HepG2 (cell line): ENCODE measurements around the gene DYNC1LI1. TPM values are rescaled to one million over a fixed set of nuclear protein-coding genes. Genes with fewer than 3 reads are reported as not detected.
A peak's percentile ranks its signal among the peaks of the same experiment; 100 is the strongest.

Source experiments
- ATF7 ChIP-seq, 2 experiments: fragments of 450-650 bp in 1 of 2; sonication (generic) in 1 of 2; formaldehyde crosslinking in 1 of 2; IDR thresholded peaks; 2 replicates each; pipeline versions ENCODE4 v1.4.0 to v1.6.1; 2016 to 2020; ENCODE audit warnings: antibody characterized with exemption in 1 of 2, mild to moderate bottlenecking in 1 of 2, missing genetic modification reagents in 1 of 2
- CREB1 ChIP-seq, 2 experiments: fragments of 450-650 bp in 1 of 2; IDR thresholded peaks; 2 replicates each; pipeline ENCODE4 v1.6.1; 2016 to 2017; ENCODE audit warnings: control low read depth in 1 of 2, mild to moderate bottlenecking in 1 of 2, missing compliant biosample characterization in 1 of 2, missing genetic modification characterization in 1 of 2
- CSRNP1 ChIP-seq: sonication (generic); formaldehyde crosslinking; IDR thresholded peaks from 2 replicates; pipeline ENCODE4 v1.8.1; 2023; ENCODE audit warnings: mild to moderate bottlenecking, missing genetic modification reagents
- ELF3 ChIP-seq: IDR thresholded peaks from 2 replicates; pipeline ENCODE4 v1.6.1; 2016; ENCODE audit warnings: missing genetic modification reagents, missing compliant biosample characterization
- GZF1 ChIP-seq: sonication (generic); formaldehyde crosslinking; IDR thresholded peaks from 2 replicates; pipeline ENCODE4 v1.5.1; 2020; ENCODE audit warnings: mild to moderate bottlenecking, missing genetic modification reagents
- HNRNPUL1 ChIP-seq: fragments of 200-400 bp; formaldehyde crosslinking; IDR thresholded peaks from 2 replicates; pipeline ENCODE4 v1.6.1; 2017; ENCODE audit warnings: low read depth, mild to moderate bottlenecking, low read length, moderate library complexity
- MTF2 ChIP-seq: sonication (generic); formaldehyde crosslinking; IDR thresholded peaks from 2 replicates; pipeline ENCODE4 v1.5.0; 2020; ENCODE audit warnings: missing genetic modification reagents, borderline replicate concordance
- NFRKB ChIP-seq: fragments of 450-650 bp; IDR thresholded peaks from 2 replicates; pipeline ENCODE4 v1.6.1; 2017
- NRL ChIP-seq: sonication (generic); formaldehyde crosslinking; IDR thresholded peaks from 2 replicates; pipeline ENCODE4 v1.5.0; 2020; ENCODE audit warnings: missing genetic modification reagents, mild to moderate bottlenecking, moderate library complexity, borderline replicate concordance
- PHB2 ChIP-seq: fragments of 450-650 bp; IDR thresholded peaks from 2 replicates; pipeline ENCODE4 v1.6.1; 2018; ENCODE audit not compliant: partially characterized antibody
- PHF20 ChIP-seq: sonication (generic); formaldehyde crosslinking; IDR thresholded peaks from 2 replicates; pipeline ENCODE4 v1.5.0; 2020; ENCODE audit warnings: mild to moderate bottlenecking, missing genetic modification reagents
- POGZ ChIP-seq: sonication (generic); formaldehyde crosslinking; IDR thresholded peaks from 2 replicates; pipeline ENCODE4 v1.4.0; 2020; ENCODE audit warnings: mild to moderate bottlenecking, missing genetic modification reagents
- RBFOX2 ChIP-seq: fragments of 200-400 bp; formaldehyde crosslinking; IDR thresholded peaks from 2 replicates; pipeline ENCODE4 v1.6.1; 2017; ENCODE audit warnings: low read depth, mild to moderate bottlenecking, low read length
- RBM39 ChIP-seq: fragments of 200-400 bp; formaldehyde crosslinking; IDR thresholded peaks from one replicate; pipeline ENCODE4 v1.6.1; 2018; ENCODE audit warnings: antibody characterized with exemption, mild to moderate bottlenecking, low read depth, low read length; ENCODE audit not compliant: poor library complexity, severe bottlenecking
- SMAD3 ChIP-seq: sonication (generic); formaldehyde crosslinking; IDR thresholded peaks from 2 replicates; pipeline ENCODE4 v1.4.0; 2020; ENCODE audit warnings: missing genetic modification reagents
- TAF1 ChIP-seq: sonication (generic); formaldehyde crosslinking; IDR thresholded peaks from 2 replicates; pipeline ENCODE4 v1.4.0; 2020; ENCODE audit warnings: missing genetic modification reagents
- TMF1 ChIP-seq: sonication (generic); formaldehyde crosslinking; IDR thresholded peaks from 2 replicates; pipeline ENCODE4 v1.8.1; 2022; ENCODE audit warnings: low read depth, missing genetic modification reagents
- ZBTB20 ChIP-seq: sonication (generic); formaldehyde crosslinking; IDR thresholded peaks from 2 replicates; pipeline ENCODE4 v1.8.1; 2023; ENCODE audit warnings: missing genetic modification reagents, low read depth, mild to moderate bottlenecking, borderline replicate concordance
- ZNF224 ChIP-seq: sonication (generic); formaldehyde crosslinking; IDR thresholded peaks from 2 replicates; pipeline ENCODE4 v1.5.0; 2020; ENCODE audit warnings: mild to moderate bottlenecking, missing genetic modification reagents
- ZNF282 ChIP-seq: fragments of 450-650 bp; IDR thresholded peaks from 2 replicates; pipeline ENCODE4 v1.6.1; 2018; ENCODE audit not compliant: partially characterized antibody
- ZNF496 ChIP-seq: sonication (generic); formaldehyde crosslinking; IDR thresholded peaks from 2 replicates; pipeline ENCODE4 v1.8.1; 2023; ENCODE audit warnings: mild to moderate bottlenecking, moderate library complexity, missing genetic modification reagents; ENCODE audit not compliant: insufficient replicate concordance
- polyA plus RNA-seq, 8 experiments: library from polyadenylated mRNA; depleted of rRNA in 3 of 8; stranded (reverse) in 7 of 8; unstranded in 1 of 8; fragments of >200 nt; fragmentation: Illumina TruSeq in 4 of 8; extraction: Trizol in 4 of 8; gene quantifications; 2 replicates each; pipeline versions ENCODE4 v1.2.1 to v1.2.3, GENCODE V29; 2011 to 2016; ENCODE audit warnings: low read depth in 4 of 8, missing spikeins in 1 of 8, mixed read lengths in 1 of 8; ENCODE audit not compliant: insufficient read depth in 1 of 8
- total RNA-seq, 5 experiments: library from RNA; depleted of rRNA; stranded (reverse); fragments of >200 nt; fragmentation: Illumina TruSeq; extraction: Trizol; gene quantifications; 2 replicates each; pipeline ENCODE4 v1.2.3, GENCODE V29; 2016; ENCODE audit warnings: low read depth in 1 of 5
- TF ChIP-seq, protein P1 (sequence below): sonication (generic); formaldehyde crosslinking; IDR thresholded peaks from 2 replicates; pipeline ENCODE4 v1.5.1; 2020; ENCODE audit warnings: mild to moderate bottlenecking, moderate library complexity, missing genetic modification reagents
- TF ChIP-seq, protein P2 (sequence below): sonication (generic); formaldehyde crosslinking; IDR thresholded peaks from 2 replicates; pipeline ENCODE4 v1.4.0; 2020; ENCODE audit warnings: missing genetic modification reagents, borderline replicate concordance
- TF ChIP-seq, protein P3 (sequence below): sonication (generic); formaldehyde crosslinking; IDR thresholded peaks from 2 replicates; pipeline ENCODE4 v1.5.0; 2020; ENCODE audit warnings: missing genetic modification reagents

Gene DYNC1LI1
- total and polyA plus RNA-seq, 2 of the 13 experiments (the other 11 are each of a cell fraction or from before 2014, with no cell fraction given): 13.4 to 37.1 TPM

GRCh38 chr3:32502118-32502945 is 68.3 kb downstream of the DYNC1LI1 start, which contains the start of gene CMTM6 (continued):
- peak; percentile 60 for TF ChIP-seq TAF1 (CRISPR knock-in tag)
- TF ChIP-seq ZBTB20 (CRISPR knock-in tag): no peak
- TF ChIP-seq RBFOX2: peak; percentile 80
- TF ChIP-seq, protein P1, sequence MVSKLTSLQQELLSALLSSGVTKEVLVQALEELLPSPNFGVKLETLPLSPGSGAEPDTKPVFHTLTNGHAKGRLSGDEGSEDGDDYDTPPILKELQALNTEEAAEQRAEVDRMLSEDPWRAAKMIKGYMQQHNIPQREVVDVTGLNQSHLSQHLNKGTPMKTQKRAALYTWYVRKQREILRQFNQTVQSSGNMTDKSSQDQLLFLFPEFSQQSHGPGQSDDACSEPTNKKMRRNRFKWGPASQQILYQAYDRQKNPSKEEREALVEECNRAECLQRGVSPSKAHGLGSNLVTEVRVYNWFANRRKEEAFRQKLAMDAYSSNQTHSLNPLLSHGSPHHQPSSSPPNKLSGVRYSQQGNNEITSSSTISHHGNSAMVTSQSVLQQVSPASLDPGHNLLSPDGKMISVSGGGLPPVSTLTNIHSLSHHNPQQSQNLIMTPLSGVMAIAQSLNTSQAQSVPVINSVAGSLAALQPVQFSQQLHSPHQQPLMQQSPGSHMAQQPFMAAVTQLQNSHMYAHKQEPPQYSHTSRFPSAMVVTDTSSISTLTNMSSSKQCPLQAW: peak; percentile 40; the same call in 1 of the 2 replicates
- no peak for TF ChIP-seq ATF7 (IDR thresholded peaks at IDR 0.05)
- no peak for TF ChIP-seq ATF7 (CRISPR knock-in tag; IDR thresholded peaks at IDR 0.05)
- TF ChIP-seq, protein P2, sequence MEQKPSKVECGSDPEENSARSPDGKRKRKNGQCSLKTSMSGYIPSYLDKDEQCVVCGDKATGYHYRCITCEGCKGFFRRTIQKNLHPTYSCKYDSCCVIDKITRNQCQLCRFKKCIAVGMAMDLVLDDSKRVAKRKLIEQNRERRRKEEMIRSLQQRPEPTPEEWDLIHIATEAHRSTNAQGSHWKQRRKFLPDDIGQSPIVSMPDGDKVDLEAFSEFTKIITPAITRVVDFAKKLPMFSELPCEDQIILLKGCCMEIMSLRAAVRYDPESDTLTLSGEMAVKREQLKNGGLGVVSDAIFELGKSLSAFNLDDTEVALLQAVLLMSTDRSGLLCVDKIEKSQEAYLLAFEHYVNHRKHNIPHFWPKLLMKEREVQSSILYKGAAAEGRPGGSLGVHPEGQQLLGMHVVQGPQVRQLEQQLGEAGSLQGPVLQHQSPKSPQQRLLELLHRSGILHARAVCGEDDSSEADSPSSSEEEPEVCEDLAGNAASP (CRISPR knock-in tag): no peak; the same call in 1 of the 2 replicates
- no peak for TF ChIP-seq GZF1 (CRISPR knock-in tag)
- no peak; the same call in 1 of the 2 replicates for TF ChIP-seq NRL (CRISPR knock-in tag)
- TF ChIP-seq ZNF282: no peak
- TF ChIP-seq POGZ (CRISPR knock-in tag): no peak
- TF ChIP-seq TMF1 (CRISPR knock-in tag): no peak
- peak; percentile 73 for TF ChIP-seq RBM39
- no peak; the same call in 1 of the 2 replicates for TF ChIP-seq ELF3 (CRISPR knock-in tag)
- TF ChIP-seq ZNF224 (CRISPR knock-in tag): no peak
- TF ChIP-seq, protein P3, sequence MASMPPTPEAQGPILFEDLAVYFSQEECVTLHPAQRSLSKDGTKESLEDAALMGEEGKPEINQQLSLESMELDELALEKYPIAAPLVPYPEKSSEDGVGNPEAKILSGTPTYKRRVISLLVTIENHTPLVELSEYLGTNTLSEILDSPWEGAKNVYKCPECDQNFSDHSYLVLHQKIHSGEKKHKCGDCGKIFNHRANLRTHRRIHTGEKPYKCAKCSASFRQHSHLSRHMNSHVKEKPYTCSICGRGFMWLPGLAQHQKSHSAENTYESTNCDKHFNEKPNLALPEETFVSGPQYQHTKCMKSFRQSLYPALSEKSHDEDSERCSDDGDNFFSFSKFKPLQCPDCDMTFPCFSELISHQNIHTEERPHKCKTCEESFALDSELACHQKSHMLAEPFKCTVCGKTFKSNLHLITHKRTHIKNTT (CRISPR knock-in tag): no peak
- TF ChIP-seq SMAD3 (CRISPR knock-in tag): peak; percentile 66
- no peak for TF ChIP-seq HNRNPUL1
- TF ChIP-seq ZNF496 (CRISPR knock-in tag): no peak
- no peak for TF ChIP-seq CREB1 (IDR thresholded peaks at IDR 0.05)
- peak; percentile 45; the same call in 1 of the 2 replicates for TF ChIP-seq CREB1 (CRISPR knock-in tag; IDR thresholded peaks at IDR 0.05)
- no peak for TF ChIP-seq PHB2
- no peak for TF ChIP-seq PHF20
- no peak for TF ChIP-seq CSRNP1
- no peak for TF ChIP-seq NFRKB
- no peak for TF ChIP-seq MTF2 (CRISPR knock-in tag)
